Middle frontal gyrus (tissue), 1 donor: Measurements from ENCODE around the gene LRMDA.

Experiments
- DNase-seq: peaks from one replicate; pipeline ENCODE4 v3.0.0-alpha.2; 2015; ENCODE audit warnings: low spot score; ENCODE audit errors: extremely low spot score

The LRMDA gene

DNA sequence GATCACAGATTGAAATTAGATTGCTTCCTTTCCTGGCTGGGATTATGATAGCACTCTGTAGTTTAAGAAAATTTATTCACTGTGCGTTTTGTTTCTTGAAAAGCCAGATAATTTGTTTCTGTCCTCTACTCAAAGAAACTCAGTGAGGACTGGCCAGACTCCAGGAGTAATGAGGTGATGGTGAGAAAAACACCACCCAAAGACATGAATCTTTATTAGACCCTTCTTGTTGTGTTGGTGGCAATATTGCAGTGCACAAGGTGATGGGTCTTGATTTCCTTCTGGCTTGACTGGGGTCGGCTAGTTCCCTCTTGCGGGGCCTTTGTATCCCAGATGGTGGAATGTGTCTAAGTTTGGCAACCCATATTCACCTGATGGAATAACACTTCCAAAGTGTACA lies 756.8 kb downstream of the LRMDA start:
- no peak for DNase-seq

DNA sequence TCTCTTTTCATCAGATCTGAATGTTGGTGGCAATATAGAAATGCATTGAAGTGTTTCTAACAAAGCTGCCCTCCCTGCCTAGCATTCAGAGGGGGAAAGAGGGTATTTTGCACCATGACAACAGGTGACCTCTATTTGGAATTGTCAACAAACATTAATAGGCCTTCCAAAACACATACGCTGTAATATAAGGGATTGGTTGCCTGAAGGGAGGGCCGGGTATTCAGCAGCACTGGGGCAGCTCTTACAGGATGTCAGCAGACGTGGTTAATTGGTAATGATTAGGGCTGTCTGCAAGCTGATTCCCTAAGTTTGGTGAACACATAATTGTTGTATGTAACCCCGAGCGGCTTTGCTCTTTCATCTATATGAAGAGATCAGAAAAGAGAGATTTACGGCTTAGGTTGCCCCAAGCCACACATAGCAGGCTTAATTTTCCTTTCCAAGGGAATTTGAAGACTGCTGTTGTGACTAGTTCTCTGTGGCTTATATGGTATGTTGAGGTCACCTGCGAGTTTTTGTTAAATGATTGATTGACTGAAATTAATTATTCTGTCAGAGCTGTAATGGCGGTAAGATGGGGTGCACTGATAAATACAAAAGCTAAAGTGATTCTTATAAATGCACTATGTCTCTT lies 759.3 kb downstream of the LRMDA start:
- no peak for DNase-seq

DNA sequence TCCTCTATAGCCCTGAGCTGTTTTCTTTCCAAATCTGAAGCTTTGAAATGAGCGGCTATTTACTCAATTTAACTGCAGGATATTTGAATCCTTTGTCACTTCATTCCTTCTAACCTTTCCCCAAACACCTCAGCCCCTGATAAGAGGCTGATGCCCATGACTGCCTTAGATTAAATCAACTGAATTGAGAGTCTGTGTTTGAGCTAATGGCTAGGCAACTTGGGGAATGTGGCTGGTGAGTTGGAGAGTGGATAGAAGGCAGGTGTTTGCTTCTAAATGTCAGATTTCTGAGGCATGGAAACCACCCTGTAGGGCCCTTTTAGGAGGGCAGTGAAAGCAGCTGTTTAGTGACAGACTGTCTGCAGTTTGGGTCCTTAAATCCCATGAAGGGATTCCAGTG lies 759.9 kb downstream of the LRMDA start:
- DNase-seq: no peak

DNA sequence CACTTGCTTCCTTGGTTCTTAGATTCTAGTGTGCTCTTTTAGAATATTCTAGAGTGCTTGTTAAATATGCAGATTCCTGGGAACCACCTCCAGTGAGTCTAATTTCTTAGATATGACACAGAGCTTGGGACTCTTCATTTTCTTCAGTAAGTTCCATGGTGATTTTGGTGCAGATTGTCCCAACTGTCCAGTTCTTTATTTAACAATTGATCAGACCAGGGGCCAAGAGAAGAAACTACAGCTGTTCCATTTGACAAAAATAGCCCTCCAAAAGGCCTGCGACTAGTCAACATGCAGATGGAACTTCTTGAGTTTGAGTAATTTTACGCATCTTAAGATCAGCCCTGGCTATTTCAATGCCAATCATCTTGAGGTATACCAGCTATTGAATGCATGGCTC lies 760.7 kb downstream of the LRMDA start:
- DNase-seq: no peak

DNA sequence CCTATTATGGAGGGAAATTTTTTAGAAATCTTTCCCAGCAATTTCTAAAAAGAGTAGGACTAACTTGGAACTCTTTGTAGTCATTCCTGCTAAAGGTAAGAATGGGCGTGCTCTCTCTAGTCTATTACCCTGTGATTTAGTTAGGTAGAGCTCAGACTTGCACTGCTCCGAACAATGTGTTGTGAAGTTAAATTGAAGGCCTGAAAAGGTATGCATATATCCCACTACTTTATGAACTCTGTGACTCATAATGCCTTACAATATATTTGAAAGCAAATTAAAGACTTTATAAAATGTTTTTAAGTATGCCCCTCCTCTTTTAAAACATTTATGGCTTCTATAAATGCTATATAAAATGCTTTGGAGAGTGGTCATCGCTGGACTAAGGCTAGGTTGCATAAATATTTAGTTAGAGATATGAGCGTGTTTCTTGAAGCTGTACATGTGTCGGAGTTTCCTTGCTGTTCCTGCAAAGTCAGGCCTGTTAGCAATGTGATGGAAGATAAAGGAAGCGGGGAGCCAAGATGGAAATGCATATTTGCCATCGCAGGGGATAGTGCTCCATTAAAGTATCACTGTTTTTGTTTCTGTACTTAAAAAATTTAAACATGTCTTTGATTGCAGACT lies 761.4 kb downstream of the LRMDA start:
- no peak for DNase-seq

DNA sequence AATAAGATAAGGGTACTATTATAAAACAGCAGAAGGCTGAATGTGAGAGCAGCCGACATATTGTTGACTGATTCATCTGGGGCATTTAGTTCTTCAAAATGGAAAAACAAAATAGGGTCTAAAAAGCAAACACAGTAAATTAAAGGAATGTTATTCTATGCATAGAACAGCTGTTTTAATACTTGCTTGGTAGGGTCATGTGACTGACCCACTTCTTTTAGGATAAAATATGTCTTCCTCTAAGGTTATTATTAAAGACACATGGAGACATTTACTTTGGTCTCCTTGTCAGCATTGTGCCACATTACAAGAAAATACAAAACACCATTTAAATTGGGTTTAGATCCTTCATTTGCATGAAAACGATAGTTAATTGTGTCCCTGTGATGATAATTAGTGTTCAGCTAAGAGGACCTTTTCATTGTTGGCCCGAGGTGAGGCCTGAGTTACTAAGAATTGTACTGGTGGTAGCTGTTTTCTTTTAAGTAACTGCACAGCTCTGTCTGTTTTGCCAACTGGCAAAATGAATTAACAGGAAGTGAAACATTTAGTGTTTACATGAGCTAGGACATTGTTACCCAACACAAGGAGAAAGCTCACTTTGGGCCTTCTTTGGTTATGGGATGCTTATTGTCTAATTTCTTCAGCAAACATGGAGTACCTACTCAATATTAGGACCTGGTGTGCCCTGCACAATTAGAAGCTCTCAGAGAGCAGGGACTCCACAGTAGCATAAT lies 764.4 kb downstream of the LRMDA start:
- DNase-seq: no peak

DNA sequence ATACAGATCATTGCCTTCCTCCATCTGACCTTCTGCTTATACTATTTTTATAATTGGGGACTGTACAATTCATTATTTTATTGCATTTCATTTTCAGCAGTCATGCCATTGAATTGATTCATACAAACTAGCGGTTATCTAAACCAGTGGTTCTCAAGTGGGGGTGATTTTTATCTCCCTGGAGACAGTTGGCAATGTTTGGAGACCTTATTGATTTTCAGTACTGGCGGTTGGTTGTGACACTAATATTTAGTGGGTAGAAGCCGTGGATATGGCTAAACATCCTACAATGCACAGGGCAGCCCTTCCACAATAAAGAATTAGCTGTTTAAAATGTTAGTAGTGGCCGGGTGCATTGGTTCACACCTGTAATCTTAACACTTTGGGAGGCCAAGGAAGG lies 765.9 kb downstream of the LRMDA start:
- no peak for DNase-seq

DNA sequence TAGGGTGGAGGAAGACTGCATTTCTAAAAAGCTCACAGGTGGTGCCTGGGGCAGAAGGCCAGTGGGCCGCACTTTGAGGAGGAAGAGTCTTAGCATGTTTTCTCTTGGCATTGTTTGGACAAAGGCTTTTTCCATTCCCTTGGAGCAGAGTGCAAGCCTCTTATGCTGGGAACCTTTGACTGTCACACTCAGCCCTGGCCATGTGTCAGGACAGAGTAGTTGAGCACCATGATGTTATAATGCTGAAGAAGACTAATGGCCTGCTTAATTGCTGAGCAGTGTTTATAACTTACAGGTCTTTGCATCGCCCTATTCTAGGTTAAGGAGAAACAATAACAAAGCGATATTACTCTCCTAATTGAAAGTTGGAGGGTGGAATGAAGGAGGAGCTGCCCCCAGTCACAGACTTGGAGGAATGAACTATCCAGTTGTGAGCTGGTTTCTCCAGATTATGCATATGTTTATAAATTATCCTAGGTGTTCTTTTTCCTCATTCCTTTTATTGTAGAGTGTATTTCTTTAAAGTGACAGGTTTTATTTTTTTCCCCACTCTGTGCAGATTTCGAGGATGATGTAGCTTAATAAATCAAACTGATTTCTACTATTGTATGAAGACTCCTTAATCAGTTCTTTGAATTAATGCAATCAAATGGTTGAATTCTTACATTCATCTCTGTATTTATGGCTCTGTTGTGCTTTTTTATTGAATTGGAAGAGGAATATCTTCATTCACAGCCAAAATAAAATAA lies 767.0 kb downstream of the LRMDA start:
- no peak for DNase-seq

DNA sequence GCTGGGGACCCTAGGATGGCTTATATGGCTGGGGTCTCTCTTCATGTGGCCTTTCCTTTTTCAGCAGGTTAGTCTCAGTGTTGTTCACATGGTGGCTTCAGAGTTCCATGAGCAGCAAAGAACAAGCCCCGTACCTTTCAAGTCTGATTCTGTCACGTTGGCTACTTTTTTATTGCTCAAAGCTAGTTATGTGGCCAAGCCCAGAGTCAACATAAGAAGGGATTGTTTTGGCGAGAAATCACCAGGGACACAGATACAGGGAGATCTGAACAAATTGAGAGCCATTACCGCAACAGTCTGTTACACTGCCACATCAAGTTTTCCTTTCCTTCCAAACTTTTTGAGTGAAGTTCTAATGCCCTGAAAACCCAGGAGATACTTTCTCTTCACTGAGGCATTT lies 770.5 kb downstream of the LRMDA start:
- no peak for DNase-seq

DNA sequence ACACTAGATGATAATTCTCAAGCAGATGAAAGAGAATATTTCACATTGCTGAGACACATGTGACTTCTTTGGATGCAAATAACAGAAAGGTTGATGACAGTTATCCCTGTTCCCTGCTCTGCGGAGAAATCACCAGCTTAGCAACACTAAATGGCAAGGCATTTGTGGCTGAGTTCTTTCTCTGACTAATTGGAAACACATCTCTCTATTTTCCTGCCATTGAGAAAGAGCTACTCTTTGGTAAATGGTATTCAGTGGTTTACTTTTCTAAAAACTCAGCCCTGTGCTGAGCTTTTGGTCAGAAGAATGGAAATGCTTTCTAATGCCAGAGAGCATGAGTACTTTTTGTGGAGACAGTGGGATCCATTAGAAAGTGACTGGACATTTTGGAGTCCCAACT lies 771.4 kb downstream of the LRMDA start:
- DNase-seq: no peak

DNA sequence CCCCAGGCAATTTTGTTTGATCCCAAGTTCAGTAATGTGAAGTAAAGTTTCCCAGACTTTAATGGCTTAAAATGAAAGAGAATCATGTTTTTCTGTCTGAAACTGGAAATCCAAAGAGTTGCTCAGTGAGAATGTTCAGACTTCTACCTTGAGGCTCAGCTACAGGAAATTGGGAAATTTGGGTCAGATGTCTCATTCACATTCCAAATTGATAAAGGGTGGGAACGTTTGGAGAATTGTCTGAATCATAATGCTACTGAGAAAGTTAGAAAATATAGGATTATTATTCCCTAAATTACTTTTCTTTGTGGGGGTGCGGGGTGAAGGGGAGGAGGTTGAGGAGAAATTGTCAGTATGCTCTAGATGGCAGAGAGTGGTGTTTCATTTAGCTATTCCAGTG lies 773.9 kb downstream of the LRMDA start:
- DNase-seq: no peak

DNA sequence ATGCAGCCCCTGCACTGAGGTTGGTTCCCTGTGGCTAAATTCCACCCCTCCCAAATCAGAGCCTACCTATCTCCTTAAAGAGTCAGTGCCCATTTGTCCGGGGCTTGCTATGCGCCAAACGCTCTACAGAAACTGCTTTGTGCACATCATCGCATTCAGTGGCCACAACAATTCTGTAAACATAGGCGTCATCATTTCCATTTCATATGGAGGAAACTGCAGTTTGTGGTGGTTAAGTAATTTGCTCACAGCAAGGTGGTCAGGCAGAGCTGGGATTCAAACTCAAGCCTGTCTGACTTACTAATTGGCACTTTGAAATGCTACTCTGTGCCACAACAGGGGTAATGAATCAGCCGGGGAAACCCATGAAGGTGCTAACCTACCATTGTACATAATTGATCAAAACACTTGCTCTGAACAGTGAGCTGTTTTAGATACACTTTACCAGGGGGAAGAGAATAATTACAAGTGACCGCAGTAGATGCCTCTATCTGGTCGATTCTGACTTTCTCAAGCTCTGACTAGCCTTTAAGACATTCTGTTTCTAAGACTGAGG lies 775.5 kb downstream of the LRMDA start:
- no peak for DNase-seq

DNA sequence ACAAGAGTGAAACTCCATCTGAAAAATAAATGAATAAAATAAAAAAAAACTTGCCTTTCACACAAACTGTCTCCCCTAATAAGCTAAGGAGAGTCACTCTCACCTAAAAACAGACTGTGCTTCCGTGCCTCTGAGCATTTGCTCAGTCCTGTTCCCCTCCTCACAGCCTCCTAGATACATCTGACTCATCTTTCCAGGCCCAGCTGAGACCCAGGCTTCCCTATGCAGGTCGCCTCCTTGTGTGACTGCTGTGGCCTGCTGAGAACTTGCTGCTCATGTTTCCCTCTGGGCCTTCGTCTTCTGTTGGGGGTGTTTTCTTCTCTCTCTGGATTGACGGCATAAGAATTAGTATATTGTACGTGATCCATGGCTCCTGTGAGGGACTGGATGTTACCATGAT lies 777.7 kb downstream of the LRMDA start:
- no peak for DNase-seq

DNA sequence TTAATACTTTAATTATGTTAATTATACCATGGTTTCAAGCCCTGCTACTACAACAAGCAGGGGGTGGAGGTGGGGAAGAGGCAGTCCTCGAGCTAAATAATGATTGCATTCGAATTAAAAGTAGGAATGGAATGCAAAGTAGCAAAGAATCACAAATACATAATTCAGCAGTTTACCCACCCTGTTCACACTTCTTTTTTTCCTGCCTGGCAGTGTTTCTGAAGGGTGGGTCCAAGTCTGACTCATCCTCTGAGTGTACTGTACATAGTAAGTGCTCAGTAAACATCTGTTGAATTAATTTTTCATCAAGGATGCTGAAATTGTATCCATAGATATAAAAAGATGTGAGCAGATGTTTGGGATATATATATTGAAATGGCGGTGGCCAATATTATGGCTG lies 778.8 kb downstream of the LRMDA start:
- no peak for DNase-seq

DNA sequence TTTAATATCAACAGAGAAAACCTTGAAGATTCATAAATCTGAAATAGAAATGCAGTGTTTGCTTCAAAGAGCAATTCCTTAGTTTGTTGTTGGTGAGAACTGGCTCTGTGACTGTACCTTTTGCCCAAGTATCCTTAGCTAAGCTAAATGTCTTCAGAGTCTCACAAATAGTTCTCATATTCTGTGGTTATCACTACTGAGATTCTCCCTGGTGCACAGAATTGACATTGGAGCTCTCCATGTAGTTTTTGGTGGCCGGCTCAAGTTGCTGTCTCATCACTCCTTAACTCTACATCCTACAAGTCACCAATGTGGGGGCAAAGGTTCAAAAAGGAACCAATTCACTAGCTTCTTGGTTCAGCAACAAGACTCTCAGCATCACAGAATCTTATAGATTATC lies 780.3 kb downstream of the LRMDA start:
- DNase-seq: no peak

DNA sequence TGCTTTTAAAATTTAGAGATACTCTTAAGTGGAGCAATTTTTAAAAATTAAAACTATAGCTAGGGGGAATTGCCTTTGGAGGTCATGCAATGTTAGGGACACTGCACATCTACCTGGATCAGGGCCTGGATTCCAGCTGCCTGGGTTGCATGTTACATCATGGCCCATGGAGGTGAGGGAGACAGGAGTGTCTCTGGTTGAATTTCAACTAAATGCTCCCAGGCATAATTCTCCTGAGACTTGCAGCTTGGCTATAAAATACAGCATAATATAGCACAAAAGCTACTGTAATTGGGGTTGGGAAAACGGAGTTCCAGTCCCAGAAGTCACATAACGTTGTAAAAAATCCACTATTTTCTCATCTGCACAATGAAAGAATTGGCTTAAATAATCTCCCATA lies 782.5 kb downstream of the LRMDA start:
- DNase-seq: no peak

DNA sequence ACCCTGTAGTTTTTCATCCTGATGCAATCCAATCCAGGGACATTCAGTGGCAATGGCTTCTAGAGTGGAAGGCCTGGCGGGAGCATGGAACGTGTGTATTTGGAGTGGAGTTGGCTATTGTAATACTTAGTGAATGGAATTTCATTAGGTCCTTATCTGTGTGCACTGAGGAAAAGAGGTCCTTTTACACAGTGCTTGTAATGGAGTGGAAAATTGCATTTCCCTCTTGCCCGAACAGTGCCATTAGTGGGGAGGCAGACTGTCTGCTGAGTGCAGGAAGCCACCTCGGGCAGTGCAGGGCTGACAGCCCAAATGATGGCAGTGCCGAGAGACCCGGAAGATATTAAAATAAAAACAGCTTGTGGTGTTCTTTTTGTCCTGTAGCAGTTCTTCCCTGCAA lies 786.6 kb downstream of the LRMDA start:
- no peak for DNase-seq

DNA sequence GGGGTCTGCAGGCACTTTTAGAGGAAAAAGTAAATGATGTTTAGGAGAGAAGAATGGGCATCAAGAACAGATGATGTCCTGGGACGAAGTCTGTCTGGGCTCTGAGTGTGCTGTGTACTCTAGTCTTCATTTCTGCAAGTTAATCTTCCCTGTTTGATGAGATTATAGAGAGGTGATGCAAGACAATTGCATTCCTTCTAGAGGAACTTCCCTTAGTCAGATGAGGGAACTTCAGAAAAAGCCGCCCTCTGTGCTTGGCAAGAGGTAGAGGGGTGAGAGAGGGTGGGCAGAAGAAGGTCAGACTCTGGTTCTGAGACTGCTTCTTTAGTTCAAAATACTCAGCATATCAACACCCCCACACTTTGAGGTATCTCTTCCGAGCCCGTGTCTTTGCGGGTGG lies 797.9 kb downstream of the LRMDA start:
- no peak for DNase-seq

DNA sequence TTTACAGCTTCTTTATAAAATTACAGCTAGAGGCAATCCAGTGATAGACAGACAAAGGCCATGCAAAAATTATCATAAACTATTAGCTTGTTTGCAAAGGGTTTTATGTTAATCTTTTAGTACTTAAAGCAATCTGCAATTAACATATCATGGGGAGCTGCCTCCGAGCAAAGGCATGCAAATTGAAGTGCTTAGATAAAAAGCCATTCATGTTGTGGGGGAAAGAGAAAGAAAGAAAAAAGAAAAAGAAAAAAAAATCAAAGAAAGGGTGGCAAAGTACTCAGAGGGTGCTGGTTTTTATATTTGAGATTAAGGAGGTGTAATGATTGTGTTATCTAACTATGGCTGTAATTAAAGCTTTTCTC lies 799.5 kb downstream of the LRMDA start:
- no peak for DNase-seq

DNA sequence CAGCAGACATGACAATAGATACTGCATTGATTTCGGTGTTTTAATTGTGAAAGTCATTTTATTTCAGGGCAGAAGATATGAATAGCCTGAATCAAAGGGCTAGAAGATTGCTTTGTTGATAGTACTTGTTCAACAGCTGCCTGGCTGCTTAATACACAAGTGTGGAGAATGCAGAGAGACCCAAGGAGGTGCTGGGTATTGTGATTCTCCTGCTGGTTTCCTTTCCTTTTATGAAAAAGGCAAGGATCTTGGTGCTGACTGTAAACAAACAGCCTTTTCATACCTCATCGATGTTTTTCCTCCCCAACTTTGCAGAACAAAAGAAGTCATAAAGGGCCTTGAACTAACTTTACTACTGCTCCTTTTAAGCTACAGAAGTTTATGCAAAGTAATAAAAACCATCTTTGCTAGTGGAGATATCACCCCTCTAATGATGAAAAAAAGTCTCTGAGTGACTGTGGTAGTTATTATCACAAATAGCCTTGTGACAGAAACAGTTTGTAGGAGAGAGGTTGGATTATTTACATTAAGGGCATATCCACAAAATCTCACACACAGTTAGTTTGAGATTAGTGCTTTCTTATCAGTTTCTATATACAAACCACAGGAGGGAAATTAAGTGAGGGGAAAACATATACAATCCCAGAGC lies 800.0 kb downstream of the LRMDA start:
- DNase-seq: no peak

DNA sequence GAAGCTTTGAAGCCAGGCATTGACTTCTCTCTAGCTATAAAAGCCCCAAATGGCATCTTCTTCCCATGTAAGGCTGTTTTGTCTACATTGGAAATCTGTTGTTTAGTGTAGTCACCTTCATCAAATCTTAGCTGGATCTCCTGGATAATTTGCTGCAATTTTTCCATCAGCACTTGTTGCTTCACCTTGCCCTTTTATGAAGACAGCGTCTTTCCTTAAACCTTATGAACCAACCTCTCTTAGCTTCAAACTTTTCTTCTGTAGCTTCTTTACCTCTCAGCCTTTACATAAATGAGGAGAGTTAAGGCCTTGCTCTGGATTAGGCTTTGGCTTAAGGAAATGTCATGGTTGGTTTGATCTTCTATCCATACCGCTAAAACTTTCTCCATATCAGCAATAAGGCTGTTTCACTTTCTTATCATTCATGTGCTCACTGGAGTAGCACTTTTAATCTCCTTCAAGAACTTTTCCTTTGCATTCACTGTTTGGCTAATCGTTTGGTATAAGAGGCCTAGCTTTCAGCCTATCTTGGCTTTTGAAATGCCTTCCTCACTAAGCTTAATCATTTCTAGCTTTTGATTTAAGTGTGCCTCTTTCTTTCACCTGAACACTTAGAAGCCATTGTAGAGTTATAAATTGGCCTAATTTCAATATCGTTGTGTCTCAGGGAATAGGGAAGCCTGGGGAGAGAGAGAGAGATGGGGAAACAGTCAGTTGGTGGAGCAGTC lies 803.2 kb downstream of the LRMDA start:
- DNase-seq: no peak
